Lung (tissue), 12 donors: ENCODE measurements around the gene ACTL7B. TPM values are rescaled to one million over a fixed set of nuclear protein-coding genes. Genes with fewer than 3 reads are reported as not detected.

Source experiments
- ATAC-seq: fragments of 200-7000 bp; cut with Tn5 transposase; one replicate; pipeline ENCODE4 v1.9.1; 2020; ENCODE audit warnings: moderate number of reproducible peaks; ENCODE audit not compliant: insufficient read depth, low FRiP score
- DNase-seq, 3 donors: peaks; one replicate each; pipeline ENCODE4 v3.0.0-alpha.2; 2013 to 2017
- H3K27ac ChIP-seq, 2 donors: one replicate each; pipeline ENCODE4 v1.5.1; 2013; ENCODE audit warnings: mild to moderate bottlenecking in 2 of 2, moderate library complexity in 2 of 2, control low read depth in 1 of 2, inconsistent platforms in 1 of 2, low read depth in 1 of 2, low read length in 1 of 2
- H3K27me3 ChIP-seq, 3 donors: one replicate each; pipeline ENCODE4 v1.5.1; 2013; ENCODE audit warnings: low read length in 2 of 3; ENCODE audit not compliant: control insufficient read depth in 3 of 3, insufficient read depth in 3 of 3
- H3K36me3 ChIP-seq, 4 donors: one replicate each; pipeline ENCODE4 v1.5.1; 2013; ENCODE audit warnings: low read length in 4 of 4, mild to moderate bottlenecking in 1 of 4, moderate library complexity in 1 of 4; ENCODE audit not compliant: control insufficient read depth in 4 of 4, insufficient read depth in 4 of 4
- H3K4me1 ChIP-seq, 5 donors: one replicate each; pipeline ENCODE4 v1.5.1; 2013; ENCODE audit warnings: low read length in 5 of 5, mild to moderate bottlenecking in 2 of 5, moderate library complexity in 1 of 5; ENCODE audit not compliant: control insufficient read depth in 5 of 5, insufficient read depth in 5 of 5
- H3K4me3 ChIP-seq: one replicate; pipeline ENCODE4 v1.5.1; 2013; ENCODE audit warnings: mild to moderate bottlenecking, control low read depth, moderate library complexity
- H3K9ac ChIP-seq, 2 donors: one replicate each; pipeline ENCODE4 v1.5.1; 2013; ENCODE audit warnings: low read length in 2 of 2, control low read depth in 1 of 2; ENCODE audit not compliant: insufficient read depth in 1 of 2
- H3K9me3 ChIP-seq, 4 donors: one replicate each; pipeline ENCODE4 v1.5.1; 2013; ENCODE audit warnings: low read length in 3 of 4, mild to moderate bottlenecking in 1 of 4, moderate library complexity in 1 of 4; ENCODE audit not compliant: control insufficient read depth in 4 of 4, insufficient read depth in 3 of 4
- WGBS, 2 donors: extraction: QIAGEN DNeasy Blood & Tissue Kit; methylation state at CpG; one replicate each; pipeline ENCODE4 v1.1.7; 2013; 5-methylcytosine and 5-hydroxymethylcytosine counted together
- polyA plus RNA-seq, 2 donors: library from polyadenylated mRNA; stranded (reverse); fragments of 200-250 nt; gene quantifications; one replicate each; pipeline ENCODE4 v1.2.1, GENCODE V29; 2013
- total RNA-seq, 2 donors: library from RNA; depleted of rRNA in 1 of 2; stranded (reverse); fragments of >200 nt in 1 of 2; gene quantifications; one replicate each; pipeline ENCODE4 v1.2.1, GENCODE V29; 2014 to 2021
- TF ChIP-seq, protein P1 (sequence below): IDR thresholded peaks from 2 replicates; pipeline ENCODE4 v1.5.1; 2012; ENCODE audit warnings: mild to moderate bottlenecking; ENCODE audit errors: control extremely low read depth, extremely low read depth
- donor health status: control.
- donor health status: control.
- donor health status: Bipolar disorder and iron deficiency.
- donor health status: healthy.
- donor health status: DM: yes; HTN: yes; CAD: no.

The ACTL7B gene
- total and polyA plus RNA-seq, 4 donors, result not detected

DNA sequence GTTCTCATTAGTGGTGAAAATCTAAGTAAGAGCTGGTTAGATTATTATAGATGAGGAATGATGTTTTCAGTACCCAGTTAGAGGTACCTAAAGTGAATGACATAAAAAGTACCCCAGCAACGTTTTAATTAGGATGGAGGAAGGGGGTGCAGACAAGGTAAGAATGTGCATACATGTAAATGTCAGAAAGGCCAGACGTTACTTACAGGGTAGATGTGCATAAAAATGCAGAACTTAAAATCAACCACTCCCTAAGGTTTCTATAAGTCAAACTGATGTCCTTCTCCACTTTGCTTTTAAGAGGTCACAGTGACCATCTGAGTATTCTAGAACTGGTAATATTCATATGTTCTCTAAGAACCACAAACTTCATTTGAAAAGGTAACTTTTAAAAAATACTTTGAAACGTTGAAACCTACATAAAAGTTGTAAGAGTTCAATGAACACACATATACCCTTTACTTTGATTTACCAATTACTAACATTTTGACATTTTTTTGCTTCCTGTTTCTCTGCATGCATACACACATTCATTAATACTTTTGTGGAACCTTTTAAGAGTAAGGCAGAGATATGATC lies 25.0 kb upstream of the ACTL7B start:
- Histone ChIP-seq H3K9me3 (no peaks in the 10 kb centered on the region), H3K27ac (no peak overlapping the region), H3K4me1 (peaks cover 0 to 2% (median 0%) of the 10 kb centered on the region in 5 donors), H3K9ac (no peak overlapping the region), H3K4me3 (no peak overlapping the region), H3K27me3 (no peaks in the 10 kb centered on the region), H3K36me3 (peaks cover 29 to 52% (median 38%) of the 10 kb centered on the region in 4 donors)
- DNase-seq (no peak), ATAC-seq (no peak)
- WGBS, 2 donors, result 73 to 74% methylated on average over 3 of the region's 3 CpGs
- TF ChIP-seq, protein P1, sequence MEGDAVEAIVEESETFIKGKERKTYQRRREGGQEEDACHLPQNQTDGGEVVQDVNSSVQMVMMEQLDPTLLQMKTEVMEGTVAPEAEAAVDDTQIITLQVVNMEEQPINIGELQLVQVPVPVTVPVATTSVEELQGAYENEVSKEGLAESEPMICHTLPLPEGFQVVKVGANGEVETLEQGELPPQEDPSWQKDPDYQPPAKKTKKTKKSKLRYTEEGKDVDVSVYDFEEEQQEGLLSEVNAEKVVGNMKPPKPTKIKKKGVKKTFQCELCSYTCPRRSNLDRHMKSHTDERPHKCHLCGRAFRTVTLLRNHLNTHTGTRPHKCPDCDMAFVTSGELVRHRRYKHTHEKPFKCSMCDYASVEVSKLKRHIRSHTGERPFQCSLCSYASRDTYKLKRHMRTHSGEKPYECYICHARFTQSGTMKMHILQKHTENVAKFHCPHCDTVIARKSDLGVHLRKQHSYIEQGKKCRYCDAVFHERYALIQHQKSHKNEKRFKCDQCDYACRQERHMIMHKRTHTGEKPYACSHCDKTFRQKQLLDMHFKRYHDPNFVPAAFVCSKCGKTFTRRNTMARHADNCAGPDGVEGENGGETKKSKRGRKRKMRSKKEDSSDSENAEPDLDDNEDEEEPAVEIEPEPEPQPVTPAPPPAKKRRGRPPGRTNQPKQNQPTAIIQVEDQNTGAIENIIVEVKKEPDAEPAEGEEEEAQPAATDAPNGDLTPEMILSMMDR, result no peak

DNA sequence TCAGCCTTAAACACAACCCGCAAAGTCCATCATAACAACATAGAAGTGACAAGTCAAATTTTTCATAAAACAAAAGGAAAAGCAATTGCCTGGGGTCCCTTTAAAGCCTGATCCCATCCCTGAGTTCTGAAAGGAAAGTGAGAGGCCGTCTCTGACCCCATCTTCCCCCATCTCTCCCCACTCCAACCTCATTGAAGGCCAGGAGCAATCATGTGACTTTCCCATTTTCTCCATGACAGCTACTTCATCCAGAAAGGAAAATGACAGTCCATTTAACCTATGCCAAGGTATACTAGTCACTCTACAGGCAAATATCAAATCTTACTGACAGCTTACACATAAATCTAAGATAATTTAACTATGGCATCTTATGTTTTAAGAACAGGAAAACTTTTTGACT lies 21.7 kb upstream of the ACTL7B start:
- Histone ChIP-seq H3K27me3 (no peaks in the 10 kb centered on the region), H3K36me3 (peaks cover 30 to 60% (median 48%) of the 10 kb centered on the region in 4 donors), H3K4me3 (no peak overlapping the region), H3K9ac (no peak overlapping the region), H3K4me1 (peaks cover 0 to 1% (median 0%) of the 10 kb centered on the region in 5 donors), H3K27ac (no peak overlapping the region), H3K9me3 (no peaks in the 10 kb centered on the region)
- TF ChIP-seq, protein P1, result no peak
- 92 to 98% methylated on average over 2 of the region's 2 CpGs for WGBS, 2 donors
- ATAC-seq (no peak), DNase-seq (no peak)

DNA sequence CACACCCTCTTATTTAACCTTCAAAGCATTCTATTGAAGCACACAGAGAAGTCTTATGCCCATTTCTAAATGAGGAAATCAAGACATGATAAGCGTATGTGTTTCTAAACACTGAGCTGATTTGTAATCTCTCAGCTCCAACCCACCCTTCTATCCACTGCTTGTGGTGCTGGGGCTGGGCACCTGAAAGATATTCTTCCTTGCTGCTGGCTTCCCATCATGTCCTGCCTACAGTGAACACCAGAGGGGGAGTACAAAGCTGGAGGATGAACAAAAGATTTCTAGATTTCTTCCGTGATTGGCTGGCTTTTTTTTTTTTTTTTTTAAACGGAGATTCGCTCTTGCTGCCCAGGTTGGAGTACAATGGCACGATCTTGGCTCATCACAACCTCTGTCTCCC lies 20.6 kb upstream of the ACTL7B start:
- Histone ChIP-seq H3K27ac (no peak overlapping the region), H3K9me3 (no peaks in the 10 kb centered on the region), H3K36me3 (peaks cover 28 to 58% (median 52%) of the 10 kb centered on the region in 4 donors), H3K9ac (no peak overlapping the region), H3K27me3 (no peaks in the 10 kb centered on the region), H3K4me3 (no peak overlapping the region), H3K4me1 (peaks cover 0 to 1% (median 0%) of the 10 kb centered on the region in 5 donors)
- TF ChIP-seq, protein P1, result no peak
- WGBS, 2 donors, result 92 to 96% methylated on average over 5 of the region's 5 CpGs
- ATAC-seq (no peak), DNase-seq (no peak)
